Hepatocyte (in vitro differentiated cells): Measurements from ENCODE around the gene GABBR1.

Experiments used
- CTCF ChIP-seq: fragments of 200-600 bp; sonication (generic); IDR thresholded peaks from 2 replicates; pipeline ENCODE4 v1.5.1; 2016; ENCODE audit warnings: antibody characterized with exemption, mild to moderate bottlenecking; ENCODE audit not compliant: poor library complexity
- EZH2 ChIP-seq: fragments of 200-600 bp; sonication (generic); IDR thresholded peaks from 2 replicates; pipeline ENCODE4 v1.6.1; 2016; ENCODE audit warnings: antibody characterized with exemption, mild to moderate bottlenecking, borderline replicate concordance
- EZH2phosphoT487 ChIP-seq: fragments of 200-600 bp; sonication (generic); IDR thresholded peaks from one replicate; pipeline ENCODE4 v1.6.1; 2018; ENCODE audit warnings: antibody characterized with exemption, mild to moderate bottlenecking, low read depth, moderate library complexity; ENCODE audit not compliant: unreplicated experiment, severe bottlenecking

- TF ChIP-seq CTCF = peak; percentile 5
- TF ChIP-seq EZH2 = no peak
- TF ChIP-seq EZH2phosphoT487 = no peak
These were observed 122.8 kb downstream of the GABBR1 start for GRCh38 chr6:29510202-29510601.
